Activated CD8-positive, alpha-beta memory T cell treated with anti-CD3 and anti-CD28 coated beads, Interleukin-2, amount 50 U/mL, for 1 hour (primary cell): ENCODE data around the gene SLC12A6.
"Not testable (repeated sequence)": the region's sequence is repeated elsewhere in the genome, so short reads cannot be mapped to it uniquely, and the experiment has no call there.

Source experiments
- DNase-seq: peaks from one replicate; pipeline ENCODE4 v3.0.0-alpha.2; 2020; ENCODE audit errors: extremely low read depth

Gene SLC12A6

DNA sequence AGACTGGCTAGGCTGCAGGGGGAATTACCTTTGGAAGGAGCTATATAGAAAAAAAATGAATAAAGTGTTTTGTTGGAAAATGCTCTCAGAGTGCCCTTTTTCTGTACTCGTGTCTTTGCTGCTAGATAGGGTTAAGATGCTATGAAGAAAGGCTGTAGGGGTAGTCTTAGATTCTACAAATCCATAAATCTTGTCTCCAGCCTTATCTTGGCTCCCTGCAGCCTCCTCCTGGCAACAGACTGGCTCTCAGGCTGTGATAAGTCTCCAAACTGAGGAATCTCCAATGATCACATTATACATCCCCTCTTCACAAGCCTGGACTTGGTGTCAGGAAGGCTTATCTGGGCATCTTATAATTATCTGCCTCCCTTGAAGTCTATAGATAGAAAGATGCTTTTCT, 20.1 kb upstream of the SLC12A6 start:
- no peak for DNase-seq

DNA sequence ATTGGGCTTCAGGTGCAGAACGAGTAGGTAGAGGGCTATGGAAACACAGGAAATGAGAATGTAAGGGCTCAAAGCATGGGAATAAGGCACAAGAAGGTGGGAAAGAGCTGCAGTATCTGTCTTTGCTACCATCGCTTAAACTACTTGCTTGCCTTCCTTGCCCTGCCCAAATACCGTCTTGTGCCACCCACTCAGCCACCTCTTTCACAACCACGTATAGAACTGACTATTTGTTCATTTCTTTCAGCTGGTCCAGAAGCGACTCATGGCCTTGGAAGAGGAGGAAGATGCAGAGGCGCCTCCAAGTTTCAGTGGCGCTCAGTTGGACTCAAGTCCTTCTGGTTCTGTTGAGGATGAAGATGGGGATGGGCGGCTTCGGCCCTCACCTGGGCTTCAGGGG, 17.7 kb upstream of the SLC12A6 start:
- DNase-seq: no peak

DNA sequence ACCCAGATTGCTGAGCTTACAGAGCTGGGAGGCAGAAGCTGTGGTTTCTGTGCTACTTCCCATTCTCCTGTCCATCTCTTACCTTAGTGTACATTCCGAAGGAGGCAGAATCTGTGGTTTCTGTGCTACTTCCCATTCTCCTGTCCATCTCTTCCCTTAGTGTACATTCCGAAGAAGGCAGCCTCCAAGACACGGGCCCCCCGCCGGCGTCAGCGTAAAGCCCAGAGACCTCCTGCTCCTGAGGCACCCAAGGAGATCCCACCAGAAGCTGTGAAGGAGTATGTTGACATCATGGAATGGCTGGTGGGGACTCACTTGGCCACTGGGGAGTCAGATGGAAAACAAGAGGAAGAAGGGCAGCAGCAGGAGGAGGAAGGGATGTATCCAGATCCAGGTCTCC, 16.7 kb upstream of the SLC12A6 start:
- no peak for DNase-seq

DNA sequence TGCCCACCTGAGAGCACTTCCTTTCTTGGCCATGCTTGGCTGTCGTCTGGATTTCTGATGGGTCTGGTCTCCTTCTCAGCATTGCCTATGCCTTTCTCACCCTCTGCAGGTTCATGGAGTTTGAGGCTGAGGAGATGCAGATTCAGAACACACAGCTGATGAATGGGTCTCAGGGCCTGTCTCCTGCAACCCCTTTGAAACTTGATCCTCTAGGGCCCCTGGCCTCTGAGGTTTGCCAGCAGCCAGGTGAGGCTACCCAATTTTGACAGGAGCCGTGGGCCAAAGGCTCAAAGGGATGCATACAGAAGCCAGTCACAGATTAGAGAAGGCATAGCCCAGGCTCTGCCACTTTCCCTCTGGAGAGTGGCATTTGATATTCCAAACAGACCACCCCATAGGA, 16.0 kb upstream of the SLC12A6 start:
- no peak for DNase-seq

DNA sequence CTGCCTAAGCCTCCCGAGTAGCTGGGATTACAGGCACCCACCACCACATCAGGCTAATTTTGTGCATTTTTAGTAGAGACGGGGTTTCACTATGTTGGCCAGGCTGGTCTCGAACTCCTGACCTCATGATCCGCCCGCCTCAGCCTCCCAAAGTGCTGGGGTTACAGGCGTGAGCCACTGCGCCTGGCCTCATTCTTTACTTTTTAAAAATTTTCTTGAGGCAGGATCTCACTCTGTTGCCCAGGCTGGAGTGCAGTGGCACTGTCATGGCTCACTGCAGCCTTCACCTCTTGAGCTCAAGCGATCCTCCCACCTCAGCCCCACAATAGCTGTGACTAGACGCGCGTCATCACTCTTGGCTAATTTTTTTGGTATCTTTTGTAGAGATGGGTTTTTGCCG, 15.4 kb upstream of the SLC12A6 start:
- DNase-seq: not testable (repeated sequence)

DNA sequence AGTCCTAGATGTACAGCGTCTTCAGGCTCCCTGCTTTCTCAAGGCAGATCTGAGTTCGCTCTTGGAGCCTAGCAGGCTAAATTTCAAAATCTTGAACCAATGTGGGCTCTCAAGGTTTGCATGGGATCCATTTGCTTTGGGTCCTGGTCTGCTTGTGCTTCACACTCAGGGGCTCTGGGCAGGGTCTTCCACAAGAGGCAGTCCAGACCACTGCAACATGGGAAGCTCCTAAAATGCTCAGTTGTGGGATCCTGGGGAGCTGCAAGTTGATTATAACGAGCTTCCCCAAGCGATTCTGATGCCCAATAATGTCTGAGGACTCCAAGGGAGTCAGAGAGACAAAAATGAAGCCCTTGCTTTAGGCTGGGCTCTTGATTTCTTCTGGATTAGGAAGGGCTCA, 12.2 kb upstream of the SLC12A6 start:
- no peak for DNase-seq

DNA sequence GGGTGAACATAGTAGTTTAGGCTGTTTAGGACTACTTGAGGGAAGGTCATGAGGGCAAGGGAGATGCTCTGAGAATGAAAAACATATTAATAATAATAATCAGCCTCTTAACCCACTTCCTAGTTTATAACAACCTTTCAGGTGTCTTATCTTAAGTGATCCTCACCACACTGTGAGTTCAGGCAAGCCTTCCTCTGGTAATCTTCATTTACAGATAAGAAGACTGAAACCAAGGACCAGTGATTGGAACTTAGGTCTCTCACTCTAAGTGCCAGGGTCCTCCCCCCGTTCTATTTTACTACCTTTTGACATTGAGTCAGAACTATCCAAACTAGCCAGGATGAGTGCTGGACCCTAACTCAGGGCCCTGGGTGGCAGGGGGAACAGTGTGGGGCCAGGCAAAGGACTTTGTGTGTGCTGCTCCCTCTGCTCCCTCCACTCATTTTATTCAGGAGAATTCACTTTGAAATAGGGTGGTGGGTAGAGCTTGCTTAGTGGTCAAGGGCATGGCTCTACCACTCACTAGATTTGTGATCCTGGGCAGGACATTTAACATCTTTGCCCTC, 11.2 kb upstream of the SLC12A6 start:
- no peak for DNase-seq

DNA sequence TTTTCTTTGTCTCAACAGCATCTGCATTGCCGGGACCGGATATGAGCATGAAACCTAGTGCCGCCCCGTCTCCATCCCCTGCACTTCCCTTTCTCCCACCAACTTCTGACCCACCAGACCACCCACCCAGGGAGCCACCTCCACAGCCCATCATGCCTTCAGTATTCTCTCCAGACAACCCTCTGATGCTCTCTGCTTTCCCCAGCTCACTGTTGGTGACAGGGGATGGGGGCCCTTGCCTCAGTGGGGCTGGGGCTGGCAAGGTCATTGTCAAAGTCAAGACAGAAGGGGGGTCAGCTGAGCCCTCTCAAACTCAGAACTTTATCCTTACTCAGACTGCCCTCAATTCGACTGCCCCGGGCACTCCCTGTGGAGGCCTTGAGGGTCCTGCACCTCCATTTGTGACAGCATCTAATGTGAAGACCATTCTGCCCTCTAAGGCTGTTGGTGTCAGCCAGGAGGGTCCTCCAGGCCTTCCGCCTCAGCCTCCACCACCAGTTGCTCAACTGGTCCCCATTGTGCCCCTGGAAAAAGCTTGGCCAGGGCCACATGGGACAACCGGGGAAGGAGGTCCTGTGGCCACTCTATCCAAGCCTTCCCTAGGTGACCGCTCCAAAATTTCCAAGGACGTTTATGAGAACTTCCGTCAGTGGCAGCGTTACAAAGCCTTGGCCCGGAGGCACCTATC, 10.5 kb upstream of the SLC12A6 start:
- DNase-seq: no peak

DNA sequence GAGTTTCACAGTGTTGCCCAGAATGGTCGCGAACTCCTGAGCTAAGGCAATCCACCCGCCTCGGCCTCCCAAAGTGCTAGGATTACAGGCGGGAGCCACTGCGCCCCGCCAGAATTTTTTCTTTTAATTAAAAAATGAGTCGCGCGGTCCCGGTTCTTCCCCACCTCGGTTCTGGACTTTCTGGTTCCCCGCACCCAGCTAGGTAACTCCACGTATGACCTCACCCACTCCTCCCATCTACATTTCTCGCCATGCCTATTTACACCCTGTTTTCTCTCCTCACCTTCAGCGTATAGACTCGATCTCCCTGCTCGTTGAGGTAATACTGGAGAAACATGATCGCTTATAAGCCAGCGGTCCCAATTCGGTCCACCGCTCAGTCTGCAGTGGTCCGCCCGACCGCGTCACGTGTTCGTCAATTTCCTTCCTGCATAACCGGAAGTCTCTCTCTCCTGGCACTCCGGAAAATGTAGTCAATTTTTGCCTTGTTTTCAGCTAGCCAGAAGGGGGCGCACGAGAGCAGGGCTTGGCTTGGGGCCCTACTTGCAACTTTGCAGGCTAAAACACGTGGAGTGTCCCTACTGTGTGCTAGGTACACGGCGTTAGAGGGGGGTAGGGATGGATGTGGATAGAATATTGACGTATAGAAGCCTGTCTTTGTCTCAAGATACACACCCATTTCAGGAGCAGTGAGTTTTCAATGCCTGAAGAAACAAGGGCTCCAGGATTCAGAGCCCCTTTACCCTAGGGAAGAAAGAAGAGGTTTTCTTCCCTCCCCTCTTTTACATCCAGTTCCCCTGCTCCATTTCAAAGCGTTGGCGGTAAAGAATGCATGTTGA, 5.4 kb upstream of the SLC12A6 start, which contains the start of the genes NOP10 and NUTM1:
NOP10 (minus strand) TSS at position 400 of the 839 bp plus-strand sequence; CDS start at position 337, 63 bp downstream.
NUTM1 (plus strand) TSS at position 579 of the 839 bp plus-strand sequence. CDS start 382 bp downstream, outside the sequence.
- peak; percentile 78 for DNase-seq

DNA sequence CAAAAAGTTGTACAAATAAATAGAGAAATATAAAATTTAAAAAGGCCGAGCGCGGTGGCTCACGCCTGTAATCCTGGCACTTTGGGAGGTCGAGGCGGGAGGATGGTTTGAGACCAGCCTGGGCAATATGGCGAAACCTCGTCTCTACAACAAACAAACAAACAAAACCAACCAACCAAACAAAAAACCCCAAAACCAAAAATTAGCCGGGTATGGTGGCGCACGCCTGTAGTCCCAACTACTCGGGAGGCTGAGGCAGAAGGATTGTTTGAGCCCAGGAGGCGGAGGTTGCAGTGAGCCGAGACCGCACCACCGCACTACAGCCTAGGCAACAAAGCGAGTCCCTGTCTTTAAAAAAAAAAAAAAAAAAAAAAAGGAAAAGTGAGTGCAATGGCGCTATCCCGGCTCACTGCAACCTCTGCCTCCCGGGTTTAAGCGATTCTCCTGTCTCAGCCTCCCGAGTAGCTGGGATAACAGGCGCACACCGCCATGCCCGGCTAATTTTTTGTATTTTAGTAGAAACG, 4.7 kb upstream of the SLC12A6 start:
- not testable (repeated sequence) for DNase-seq

DNA sequence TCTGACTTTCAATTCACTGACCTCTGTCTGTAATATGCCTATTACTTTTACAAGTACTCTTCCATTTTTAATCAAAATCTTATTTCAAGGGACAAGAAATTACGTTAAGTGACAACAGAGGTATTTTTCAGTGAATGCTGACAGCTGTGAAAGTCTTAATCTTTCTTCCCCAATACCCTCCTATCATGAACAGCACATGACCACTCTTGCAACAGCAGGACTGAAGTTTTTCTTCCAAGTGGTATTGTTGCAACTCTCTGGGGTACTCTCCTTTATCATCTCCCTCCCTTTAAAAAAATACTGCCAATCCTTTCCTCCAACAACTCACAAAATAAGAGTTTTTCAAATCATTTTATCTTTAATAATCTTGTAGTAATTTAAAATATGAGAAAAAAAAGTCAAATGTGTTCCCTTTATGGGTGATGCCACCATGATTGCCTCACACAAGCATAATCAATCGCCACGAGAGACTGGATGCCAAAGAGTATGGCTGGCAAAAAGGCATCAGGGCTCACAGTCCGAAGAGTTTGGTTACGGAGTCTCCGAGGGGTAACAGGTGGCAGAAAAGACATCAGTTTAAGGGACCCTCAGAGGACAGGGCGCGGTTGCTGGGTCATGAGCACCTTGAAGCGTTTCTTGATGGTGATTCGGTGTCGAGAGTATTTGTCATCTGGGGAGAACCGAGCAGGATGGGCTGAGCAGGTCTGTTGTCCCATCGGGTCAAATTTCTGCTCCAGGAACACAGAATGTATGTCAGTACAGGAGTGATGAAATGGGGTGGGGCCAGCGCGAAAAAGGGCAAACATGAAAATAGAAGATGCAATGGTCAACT, 4.0 kb upstream of the SLC12A6 start:
- DNase-seq: no peak

DNA sequence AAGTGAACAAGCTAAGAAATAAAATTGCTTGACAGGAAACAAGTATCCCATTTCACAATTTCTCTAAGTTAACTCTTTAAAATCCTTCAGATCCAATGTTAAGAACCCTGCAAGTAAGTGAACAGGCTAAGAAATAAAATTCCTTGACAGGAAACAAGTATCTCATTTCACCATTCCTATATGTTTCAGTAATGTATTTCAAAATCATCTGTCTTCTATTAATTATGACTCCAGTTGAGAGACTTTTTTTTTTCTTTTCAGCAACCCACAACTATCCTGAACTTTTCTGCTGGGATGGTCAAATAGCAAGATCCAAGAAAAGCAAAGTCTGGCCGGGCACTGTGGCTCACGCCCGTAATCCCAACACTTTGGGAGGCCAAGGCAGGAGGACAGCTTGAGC, 2.4 kb upstream of the SLC12A6 start:
- no peak for DNase-seq

DNA sequence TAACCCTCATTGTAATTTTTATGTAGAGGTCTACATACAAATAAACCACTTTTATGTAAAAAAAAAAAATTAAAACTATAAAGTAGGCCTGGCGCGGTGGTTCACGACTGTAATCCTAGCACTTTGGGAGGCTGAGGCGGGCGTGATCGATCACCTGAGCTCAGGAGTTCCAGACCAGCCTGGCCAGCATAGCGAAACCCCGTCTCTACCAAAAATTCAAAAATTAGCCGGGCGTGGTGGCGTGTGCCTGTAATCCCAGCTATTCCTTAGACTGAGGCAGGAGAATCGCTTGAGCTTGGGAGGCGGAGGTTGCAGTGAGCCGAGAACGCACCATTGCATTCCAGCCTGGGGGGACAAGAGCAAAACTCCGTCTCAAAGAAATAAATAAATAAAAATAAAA, 766 bp upstream of the SLC12A6 start:
- no peak for DNase-seq

DNA sequence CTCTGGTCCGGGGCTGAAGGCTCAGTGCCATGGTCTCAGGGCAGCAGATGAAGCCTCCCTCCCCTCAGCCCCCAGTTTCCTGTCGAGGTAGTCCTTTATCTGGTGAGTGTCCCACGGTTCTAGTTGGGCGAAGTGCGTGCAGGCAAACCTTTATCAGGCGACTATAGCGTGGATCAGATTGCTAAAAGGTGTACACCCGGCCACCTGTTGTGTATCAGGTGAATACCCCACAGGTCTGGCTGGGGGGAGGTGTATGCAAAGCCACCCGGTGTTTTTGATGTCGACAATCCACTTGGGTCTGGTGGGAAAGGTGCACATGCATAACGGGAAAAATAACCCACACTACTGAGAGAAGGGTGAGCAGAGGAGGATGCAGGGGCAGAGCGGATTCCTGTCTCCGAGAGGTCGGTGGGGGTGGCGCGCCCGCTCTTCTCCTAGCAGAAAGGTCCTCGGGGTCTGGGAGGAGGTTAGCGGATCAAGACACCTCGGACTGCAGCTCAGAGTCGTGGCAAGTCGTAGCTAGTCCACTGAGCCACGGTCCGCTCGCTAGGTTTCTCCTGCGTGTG, 507 bp downstream of the SLC12A6 start:
- no peak for DNase-seq

DNA sequence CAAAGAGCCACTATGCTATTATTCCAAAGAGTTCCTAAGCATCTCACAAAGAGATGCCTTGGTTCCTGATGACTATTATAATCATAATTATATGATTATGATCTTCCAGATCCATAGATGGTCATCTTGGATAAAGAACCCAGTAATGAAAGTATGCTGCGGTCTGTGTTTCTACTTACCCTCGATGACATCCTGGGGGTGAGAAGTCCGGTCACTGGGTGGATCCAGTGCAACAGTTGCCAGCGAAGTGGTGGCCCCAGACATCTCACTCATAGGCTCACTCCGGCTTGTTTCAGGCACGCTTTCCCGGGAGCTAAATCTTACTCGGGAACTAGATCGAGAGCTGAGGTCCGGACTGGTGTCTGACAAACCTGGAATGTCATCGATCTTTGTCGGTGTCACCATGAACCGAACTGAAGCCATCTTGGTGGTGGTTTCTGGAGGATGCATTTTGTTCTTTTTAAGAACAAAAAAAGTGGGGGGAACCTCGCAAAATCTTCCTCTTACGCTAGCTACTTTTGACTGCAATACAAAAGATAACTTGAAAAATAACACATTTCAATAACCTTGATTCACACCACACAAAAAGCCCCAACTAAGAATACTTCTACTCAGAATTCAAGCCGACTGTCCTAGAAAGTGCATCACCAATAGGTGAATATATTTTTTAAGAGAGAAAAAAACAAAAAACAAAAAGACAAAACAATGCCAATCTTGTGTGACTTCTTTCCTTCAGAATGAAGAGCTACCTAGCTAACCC, 1.2 kb downstream of the SLC12A6 start:
- no peak for DNase-seq

DNA sequence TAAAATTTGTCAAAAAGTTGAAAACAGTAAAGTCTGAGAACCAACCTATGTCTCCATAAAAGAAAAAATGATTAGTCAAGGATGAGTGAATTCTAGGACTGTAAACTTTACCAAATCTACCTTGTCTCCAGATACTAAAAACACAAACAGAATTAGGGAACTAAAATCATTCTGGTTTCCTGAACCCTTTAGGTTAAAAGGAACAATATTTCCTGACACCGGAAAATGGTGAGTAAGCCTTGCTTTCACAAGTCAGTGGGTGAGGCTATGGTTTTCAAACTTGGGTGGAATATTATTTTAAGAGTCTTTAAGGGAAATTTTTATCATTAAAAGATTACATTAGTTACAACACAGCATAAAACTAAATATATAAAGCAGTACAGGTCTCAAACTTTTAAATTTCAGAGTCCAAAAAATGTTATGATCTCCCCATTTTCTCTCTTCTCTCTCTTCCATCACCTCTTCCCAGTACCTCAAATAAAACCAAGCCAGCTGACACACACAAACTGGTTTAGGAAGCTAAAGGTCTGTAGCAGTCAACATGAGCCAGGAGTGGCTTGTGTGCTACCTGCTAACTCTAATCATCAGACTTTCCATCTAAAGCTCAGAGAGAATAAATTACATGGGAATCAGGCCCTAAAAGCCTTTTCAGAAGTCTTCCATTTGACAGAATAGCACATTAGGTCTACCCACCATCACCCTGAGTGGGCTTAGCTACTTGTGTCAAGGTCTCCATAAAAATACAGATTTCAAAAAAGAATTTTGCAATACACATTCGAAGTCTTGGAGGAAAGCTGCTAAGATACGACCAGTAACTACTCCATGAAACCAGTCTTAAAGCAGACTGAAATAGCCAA, 2.2 kb downstream of the SLC12A6 start:
- no peak for DNase-seq

DNA sequence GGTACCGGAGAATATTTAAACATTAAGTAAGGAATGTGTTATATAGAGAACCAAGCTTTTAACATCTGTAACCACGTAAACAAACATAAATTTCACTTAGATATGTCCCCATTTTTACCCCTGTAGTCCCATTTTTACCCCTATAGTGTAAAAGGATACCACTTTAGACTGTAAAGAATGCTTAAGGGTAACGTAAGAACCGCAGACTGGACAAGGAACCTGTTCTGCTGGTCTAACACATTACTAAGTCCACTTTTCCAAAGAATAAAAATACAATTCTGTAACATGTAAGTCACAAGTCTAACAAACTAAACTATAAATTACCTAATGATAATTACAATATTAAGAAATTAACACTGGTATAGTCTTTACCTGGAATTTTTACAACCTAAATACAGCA, 2.9 kb downstream of the SLC12A6 start:
- DNase-seq: no peak

DNA sequence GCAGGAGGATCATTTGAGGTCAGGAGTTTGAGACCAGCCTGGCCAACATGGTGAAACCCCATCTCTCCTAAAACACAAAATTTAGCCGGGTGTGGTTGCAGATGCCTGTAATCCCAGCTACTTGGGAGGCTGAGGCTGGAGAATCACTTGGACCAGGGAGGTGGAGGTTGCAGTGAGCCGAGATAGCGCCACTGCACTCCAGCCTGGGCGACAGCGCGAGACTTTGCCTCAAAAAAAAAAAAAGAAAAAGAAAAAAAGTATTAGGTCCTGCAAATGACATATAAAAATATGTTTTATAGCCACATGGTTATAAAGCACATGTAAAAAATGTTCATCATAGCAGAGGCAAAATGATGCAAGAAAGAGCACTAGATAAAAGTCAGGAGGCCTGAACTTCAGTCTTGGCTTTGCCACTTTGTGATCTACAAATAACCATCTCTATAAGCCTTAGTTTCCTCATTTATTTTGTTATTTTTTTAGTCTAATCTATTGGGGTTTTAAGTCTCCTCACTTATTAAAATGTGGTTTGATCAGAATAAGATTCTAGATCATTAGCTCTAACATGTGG, 4.9 kb downstream of the SLC12A6 start:
- no peak for DNase-seq

DNA sequence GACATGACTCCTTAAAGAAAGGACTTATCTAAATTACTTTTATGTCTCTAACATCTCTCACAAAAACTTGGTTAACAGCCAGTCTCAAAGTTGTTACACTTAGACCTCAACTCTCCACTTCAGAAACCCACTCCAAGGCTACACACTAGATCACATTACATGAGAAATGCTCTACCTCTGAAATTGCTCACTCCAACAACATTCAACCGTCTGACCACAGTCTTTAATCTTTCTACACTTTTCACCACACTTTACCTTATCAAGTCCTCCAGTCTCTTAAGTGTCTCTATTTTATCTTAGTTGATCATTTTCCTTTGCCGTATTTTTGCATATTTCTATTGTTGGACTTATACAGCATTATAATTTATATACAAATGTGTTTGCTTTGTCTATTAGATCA, 5.8 kb downstream of the SLC12A6 start:
- DNase-seq: no peak
